PC-9 (cell line): ENCODE data around the gene ZNF260. TPM values are rescaled to one million over a fixed set of nuclear protein-coding genes. Genes with fewer than 3 reads are reported as not detected.
A peak's percentile ranks its signal among the peaks of the same experiment; 100 is the strongest.

Experiments used
- BruUV-seq: library from RNA; stranded (reverse); fragments of 400-500 nt; replicated peaks from 2 replicates; lab custom pipeline; 2021; lab: Mats Ljungman, UMichigan
- CTCF ChIA-PET: fragments of 300-600 bp; sonication (Branson Sonifier 250); formaldehyde crosslinking; loops from one replicate; lab custom pipeline; 2022; ENCODE audit warnings: antibody characterized with exemption; lab: Charles Lee
- POLR2A ChIA-PET: fragments of 300-600 bp; sonication (Branson Sonifier 250); formaldehyde crosslinking; loops from one replicate; lab custom pipeline; 2022; ENCODE audit warnings: antibody characterized with exemption; ENCODE audit not compliant: unreplicated experiment; lab: Charles Lee
- DNase-seq, 2 experiments: peaks; one replicate each; pipeline versions ENCODE4 v3.0.0 to v3.0.0-alpha.2; 2015 to 2022; ENCODE audit warnings: mixed read lengths in 1 of 2
- H2AFZ ChIP-seq: fragments of 200-600 bp; sonication (generic); 2 replicates; pipeline ENCODE4 v1.8.1; 2017; ENCODE audit warnings: antibody characterized with exemption
- H3F3A ChIP-seq: fragments of 200-600 bp; sonication (generic); 2 replicates; pipeline ENCODE4 v1.8.1; 2017; ENCODE audit warnings: antibody characterized with exemption, mild to moderate bottlenecking, low read depth; ENCODE audit not compliant: insufficient read depth
- H3K27ac ChIP-seq: fragments of 200-600 bp; sonication (generic); 2 replicates; pipeline ENCODE4 v1.6.1; 2016; ENCODE audit warnings: mixed run types
- H3K27me3 ChIP-seq: fragments of 200-600 bp; sonication (generic); 2 replicates; pipeline ENCODE4 v1.6.1; 2016; ENCODE audit warnings: low read depth, mixed run types; ENCODE audit not compliant: insufficient read depth
- H3K36me3 ChIP-seq: fragments of 200-600 bp; sonication (generic); 2 replicates; pipeline ENCODE4 v1.6.1; 2016; ENCODE audit warnings: low read depth, mixed run types
- H3K4me1 ChIP-seq: fragments of 200-600 bp; sonication (generic); replicated peaks from 2 replicates; pipeline ENCODE4 v1.6.1; 2016; ENCODE audit warnings: mixed run types; ENCODE audit not compliant: insufficient read depth
- H3K4me2 ChIP-seq: fragments of 200-600 bp; sonication (generic); 2 replicates; pipeline ENCODE4 v1.6.1; 2017; ENCODE audit warnings: mixed run types
- H3K4me3 ChIP-seq: fragments of 200-600 bp; sonication (generic); 2 replicates; pipeline ENCODE4 v1.6.1; 2016; ENCODE audit warnings: mixed run types
- H3K79me2 ChIP-seq: fragments of 200-600 bp; sonication (generic); 2 replicates; pipeline ENCODE4 v1.6.1; 2017; ENCODE audit warnings: low read depth, mixed run types
- H3K9me2 ChIP-seq: fragments of 200-600 bp; sonication (generic); 2 replicates; pipeline ENCODE4 v1.8.1; 2017; ENCODE audit warnings: mild to moderate bottlenecking; ENCODE audit not compliant: insufficient read depth
- H3K9me3 ChIP-seq: fragments of 200-600 bp; sonication (generic); 2 replicates; pipeline ENCODE4 v1.8.1; 2016; ENCODE audit warnings: low read depth; ENCODE audit not compliant: insufficient read depth
- H4K20me1 ChIP-seq: fragments of 200-600 bp; sonication (generic); 2 replicates; pipeline ENCODE4 v1.8.1; 2017; ENCODE audit not compliant: insufficient read depth
- EZH2 ChIP-seq: fragments of 200-600 bp; sonication (generic); IDR thresholded peaks from 2 replicates; pipeline ENCODE4 v1.8.0; 2017; ENCODE audit warnings: antibody characterized with exemption, low read depth
- intact Hi-C: fragments of 100-400 bp; cut with micrococcal nuclease; formaldehyde crosslinking; loops from one replicate; pipeline ENCODE4 v1.10.0; 2022; ENCODE audit not compliant: unreplicated experiment
- total RNA-seq: library from RNA; stranded (reverse); gene quantifications from 2 replicates; pipeline ENCODE4 v1.2.3, GENCODE V29; 2021
- TF ChIP-seq, protein P1 (sequence below): fragments of 200-600 bp; sonication (generic); conservative IDR thresholded peaks from 2 replicates; pipeline ENCODE4 v1.6.1; 2017; ENCODE audit warnings: mixed run types, antibody characterized with exemption, mild to moderate bottlenecking, moderate library complexity

ZNF260 gene
- total RNA-seq, 1 experiment from 2014 or later, result 10.6 TPM

DNA sequence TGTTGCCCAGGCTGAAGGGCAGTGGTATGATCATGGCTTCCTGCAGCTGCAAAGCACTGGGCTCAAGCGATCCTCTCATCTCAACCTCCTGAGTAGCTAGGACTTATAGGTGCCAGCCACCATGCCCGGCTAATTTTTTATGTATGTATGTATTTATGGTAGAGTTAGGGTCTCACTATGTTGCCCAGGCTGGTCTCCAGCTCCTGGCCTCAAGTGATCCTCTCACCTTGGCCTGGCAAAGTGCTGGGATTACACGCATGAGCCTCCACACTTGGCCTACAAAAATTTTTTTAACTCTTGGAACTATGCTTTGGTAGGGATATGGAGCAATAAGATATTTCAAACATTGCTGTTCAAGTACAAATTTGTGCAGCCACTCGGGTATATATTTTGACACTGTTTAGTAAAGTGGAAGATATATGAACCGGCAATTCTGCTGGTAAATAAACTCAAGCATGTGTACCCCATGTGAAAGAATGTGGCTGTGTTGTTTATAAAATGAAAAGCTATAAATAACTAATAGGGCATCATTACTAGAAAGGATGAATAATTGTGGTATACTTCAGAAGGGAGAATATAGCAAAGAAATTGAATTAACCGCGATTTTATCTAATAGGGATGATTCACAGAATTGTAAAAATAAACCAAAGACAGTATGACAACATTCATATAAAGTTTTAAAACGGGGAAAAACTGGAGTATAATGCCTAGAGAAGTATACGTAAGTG is 39.8 kb downstream of the ZNF260 start:
- no peaks in the 10 kb centered on the region for H4K20me1 ChIP-seq
- DNase-seq, result no peak
- H3K27me3 ChIP-seq, result no peaks in the 10 kb centered on the region
- BruUV-seq, result no TSS peak
- no peak for TF ChIP-seq EZH2
- TF ChIP-seq, protein P1, sequence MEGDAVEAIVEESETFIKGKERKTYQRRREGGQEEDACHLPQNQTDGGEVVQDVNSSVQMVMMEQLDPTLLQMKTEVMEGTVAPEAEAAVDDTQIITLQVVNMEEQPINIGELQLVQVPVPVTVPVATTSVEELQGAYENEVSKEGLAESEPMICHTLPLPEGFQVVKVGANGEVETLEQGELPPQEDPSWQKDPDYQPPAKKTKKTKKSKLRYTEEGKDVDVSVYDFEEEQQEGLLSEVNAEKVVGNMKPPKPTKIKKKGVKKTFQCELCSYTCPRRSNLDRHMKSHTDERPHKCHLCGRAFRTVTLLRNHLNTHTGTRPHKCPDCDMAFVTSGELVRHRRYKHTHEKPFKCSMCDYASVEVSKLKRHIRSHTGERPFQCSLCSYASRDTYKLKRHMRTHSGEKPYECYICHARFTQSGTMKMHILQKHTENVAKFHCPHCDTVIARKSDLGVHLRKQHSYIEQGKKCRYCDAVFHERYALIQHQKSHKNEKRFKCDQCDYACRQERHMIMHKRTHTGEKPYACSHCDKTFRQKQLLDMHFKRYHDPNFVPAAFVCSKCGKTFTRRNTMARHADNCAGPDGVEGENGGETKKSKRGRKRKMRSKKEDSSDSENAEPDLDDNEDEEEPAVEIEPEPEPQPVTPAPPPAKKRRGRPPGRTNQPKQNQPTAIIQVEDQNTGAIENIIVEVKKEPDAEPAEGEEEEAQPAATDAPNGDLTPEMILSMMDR, result no peak
- H3K4me3 ChIP-seq, result peak overlapping the region; percentile 87
- H3K9me2 ChIP-seq, result no peaks in the 10 kb centered on the region
- ChIA-PET POLR2A (no interaction called here), CTCF (no interaction called here)
- intact Hi-C loops, result loop anchor here (2.0 to 5.0 kb wide), 4 partner anchors 41 to 361 kb away; partner anchors contain the start of genes ZNF260, ZNF565 and ZNF790
- peaks cover 6% of the 10 kb centered on the region; the same call in 1 of the 2 replicates for H3K9me3 ChIP-seq
- H3K27ac ChIP-seq, result no peak overlapping the region
- H3K4me1 ChIP-seq, result peaks cover 6% of the 10 kb centered on the region; the same call in 1 of the 2 replicates
- peak overlapping the region; percentile 85 for H3K4me2 ChIP-seq
- H3K79me2 ChIP-seq, result peaks cover 33% of the 10 kb centered on the region
- peaks cover 4% of the 10 kb centered on the region; the same call in 1 of the 2 replicates for H3F3A ChIP-seq
- H2AFZ ChIP-seq, result peak overlapping the region; percentile 98
- peaks cover 14% of the 10 kb centered on the region; the same call in 1 of the 2 replicates for H3K36me3 ChIP-seq

DNA sequence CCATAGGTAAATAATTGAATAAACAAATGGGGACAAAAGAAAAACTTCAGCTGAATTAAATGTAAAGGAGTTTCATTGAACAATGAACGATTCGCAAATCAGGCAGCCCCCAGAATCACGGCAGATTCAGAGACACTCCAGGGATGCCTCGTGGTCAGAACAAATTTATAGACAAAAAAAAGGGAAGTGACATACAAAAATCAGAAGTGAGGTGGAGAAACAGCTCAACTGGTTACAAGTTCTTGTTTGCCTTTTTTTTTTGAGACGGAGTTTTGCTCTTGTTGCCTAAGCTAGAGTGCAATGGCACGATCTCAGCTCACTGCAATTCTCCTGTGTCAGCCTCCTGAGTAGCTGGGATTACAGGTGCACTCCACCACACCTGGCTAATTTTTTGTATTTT is 44.4 kb downstream of the ZNF260 start:
- BruUV-seq, result no TSS peak
- Histone ChIP-seq H3K4me3 (no peak overlapping the region), H3K4me1 (peaks cover 6% of the 10 kb centered on the region; the same call in 1 of the 2 replicates), H3K4me2 (no peak overlapping the region), H4K20me1 (no peaks in the 10 kb centered on the region), H3K36me3 (peaks cover 27% of the 10 kb centered on the region; the same call in 1 of the 2 replicates), H2AFZ (no peak overlapping the region), H3K27me3 (no peaks in the 10 kb centered on the region), H3K9me3 (peaks cover 6% of the 10 kb centered on the region; the same call in 1 of the 2 replicates), H3F3A (no peaks in the 10 kb centered on the region), H3K27ac (no peak overlapping the region), H3K79me2 (peaks cover 38% of the 10 kb centered on the region), H3K9me2 (no peaks in the 10 kb centered on the region)
- ChIA-PET CTCF (no interaction called here), POLR2A (interaction anchor here (0.6 kb wide), 1 partner anchor 19 kb away, joined by 4 read pairs; no protein-coding TSS in a partner anchor)
- no peak for DNase-seq
- intact Hi-C loops, result no loop called here
- TF ChIP-seq, protein P1, result no peak
- no peak for TF ChIP-seq EZH2

DNA sequence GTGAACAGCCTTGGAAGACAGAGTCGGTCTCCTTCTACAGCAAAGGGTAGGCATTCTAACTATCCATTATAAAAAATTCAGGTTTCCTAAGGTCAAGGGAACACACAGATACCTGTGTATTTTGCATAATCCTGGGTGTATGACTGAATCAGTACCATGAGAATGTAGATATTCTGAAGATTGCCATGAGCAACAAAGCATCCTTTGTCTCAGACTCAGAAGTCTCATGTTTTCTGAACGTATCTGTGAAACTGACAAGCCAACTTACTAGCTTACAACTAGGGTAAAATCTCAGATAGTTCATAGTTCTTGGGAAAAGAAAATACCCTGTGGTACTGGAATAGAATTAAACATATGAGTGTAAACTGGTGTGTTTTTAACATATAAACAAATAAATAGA is 45.2 kb downstream of the ZNF260 start:
- H3K79me2 ChIP-seq, result peaks cover 31% of the 10 kb centered on the region
- no peaks in the 10 kb centered on the region for H3K27me3 ChIP-seq
- ChIA-PET POLR2A (no interaction called here), CTCF (no interaction called here)
- no peaks in the 10 kb centered on the region for H4K20me1 ChIP-seq
- H3K27ac ChIP-seq, result no peak overlapping the region
- H2AFZ ChIP-seq, result no peak overlapping the region
- BruUV-seq, result no TSS peak
- peaks cover 6% of the 10 kb centered on the region; the same call in 1 of the 2 replicates for H3K9me3 ChIP-seq
- intact Hi-C loops, result no loop called here
- H3K4me3 ChIP-seq, result no peak overlapping the region
- TF ChIP-seq EZH2, result no peak
- TF ChIP-seq, protein P1, result no peak
- no peaks in the 10 kb centered on the region; the same call in 1 of the 2 replicates for H3K9me2 ChIP-seq
- H3K36me3 ChIP-seq, result peaks cover 28% of the 10 kb centered on the region; the same call in 1 of the 2 replicates
- H3K4me2 ChIP-seq, result no peak overlapping the region
- DNase-seq, result no peak
- 0 out of 2 replicates have a peak, but pooled peaks cover under 1% of the 10 kb centered on the region for H3K4me1 ChIP-seq
- no peaks in the 10 kb centered on the region for H3F3A ChIP-seq

Other genes with a start within 250 kb of the ZNF260 start
- gene ZFP14, start 149.1 kb downstream of the ZNF260 start, total RNA-seq, result 5.9 and 6.7 TPM in 2 replicates
- 1.8 and 1.9 TPM in 2 replicates for gene ZFP82, start 109.6 kb downstream of the ZNF260 start, total RNA-seq
- 6.0 and 7.9 TPM in 2 replicates for gene ZNF566, start 38.7 kb downstream of the ZNF260 start, total RNA-seq
- gene ZNF529, start 45.0 kb upstream of the ZNF260 start, total RNA-seq, result 4.0 and 4.2 TPM in 2 replicates
- gene ZNF382, start 77.0 kb upstream of the ZNF260 start, total RNA-seq, result 0.55 TPM in 1 of 2 replicates, not detected in the other
- 5.2 and 9.2 TPM in 2 replicates for gene ZNF461, start 138.6 kb upstream of the ZNF260 start, total RNA-seq
- 7.0 and 7.9 TPM in 2 replicates for gene ZNF567, start 159.3 kb upstream of the ZNF260 start, total RNA-seq
- 4.0 and 6.0 TPM in 2 replicates for gene ZNF850, start 244.5 kb upstream of the ZNF260 start, total RNA-seq